GM19351 (cell line): ENCODE results near the gene PLCB4.

Experiments used
- ATAC-seq: cut with Tn5 transposase; IDR thresholded peaks from one replicate; pipeline ENCODE4 v1.9.1; 2021; ENCODE audit warnings: mild to moderate bottlenecking, moderate library complexity; ENCODE audit not compliant: unreplicated experiment

Gene PLCB4

GRCh38 chr20:9212735-9213134 lies 143.8 kb downstream of the PLCB4 start:
- ATAC-seq = no peak

GRCh38 chr20:9214685-9215084 lies 145.8 kb downstream of the PLCB4 start:
- no peak for ATAC-seq

GRCh38 chr20:9215539-9215938 lies 146.7 kb downstream of the PLCB4 start:
- no peak for ATAC-seq

GRCh38 chr20:9218531-9218961 lies 149.7 kb downstream of the PLCB4 start:
- ATAC-seq = no peak

GRCh38 chr20:9220874-9221547 lies 152.1 kb downstream of the PLCB4 start:
- ATAC-seq = no peak

GRCh38 chr20:9223296-9223695 lies 154.4 kb downstream of the PLCB4 start:
- ATAC-seq = no peak

- no peak for ATAC-seq
These were observed 157.0 kb downstream of the PLCB4 start for GRCh38 chr20:9225879-9226278.

- no peak for ATAC-seq
These were observed 159.2 kb downstream of the PLCB4 start for GRCh38 chr20:9227896-9228615.

- no peak for ATAC-seq
These were observed 160.0 kb downstream of the PLCB4 start for GRCh38 chr20:9228774-9229450.

- no peak for ATAC-seq
These were observed 161.5 kb downstream of the PLCB4 start for GRCh38 chr20:9230406-9230805.

GRCh38 chr20:9233804-9234203 lies 164.9 kb downstream of the PLCB4 start:
- no peak for ATAC-seq

- ATAC-seq = no peak
These were observed 166.6 kb downstream of the PLCB4 start for GRCh38 chr20:9235518-9235917.

- ATAC-seq = no peak
These were observed 167.6 kb downstream of the PLCB4 start for GRCh38 chr20:9236458-9236857.

GRCh38 chr20:9241232-9241692 lies 172.4 kb downstream of the PLCB4 start:
- ATAC-seq = no peak

- ATAC-seq = no peak
These were observed 173.0 kb downstream of the PLCB4 start for GRCh38 chr20:9241721-9242427.

GRCh38 chr20:9243986-9244385 lies 175.1 kb downstream of the PLCB4 start:
- no peak for ATAC-seq

GRCh38 chr20:9244811-9245210 lies 175.9 kb downstream of the PLCB4 start:
- ATAC-seq = no peak

GRCh38 chr20:9246731-9247130 lies 177.8 kb downstream of the PLCB4 start:
- ATAC-seq = no peak

- no peak for ATAC-seq
These were observed 181.6 kb downstream of the PLCB4 start for GRCh38 chr20:9250511-9250910.

- no peak for ATAC-seq
These were observed 184.2 kb downstream of the PLCB4 start for GRCh38 chr20:9253006-9253539.

- ATAC-seq = no peak
These were observed 186.3 kb downstream of the PLCB4 start for GRCh38 chr20:9255171-9255570.
